ENCODE data around the gene NEURL3.
"Not testable (repeated sequence)": the region's sequence is repeated elsewhere in the genome, so short reads cannot be mapped to it uniquely, and the experiment has no call there.

NEURL3 gene, protein sequence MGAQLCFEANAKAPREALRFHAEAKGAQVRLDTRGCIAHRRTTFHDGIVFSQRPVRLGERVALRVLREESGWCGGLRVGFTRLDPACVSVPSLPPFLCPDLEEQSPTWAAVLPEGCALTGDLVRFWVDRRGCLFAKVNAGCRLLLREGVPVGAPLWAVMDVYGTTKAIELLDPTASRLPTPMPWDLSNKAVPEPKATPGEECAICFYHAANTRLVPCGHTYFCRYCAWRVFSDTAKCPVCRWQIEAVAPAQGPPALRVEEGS

DNA sequence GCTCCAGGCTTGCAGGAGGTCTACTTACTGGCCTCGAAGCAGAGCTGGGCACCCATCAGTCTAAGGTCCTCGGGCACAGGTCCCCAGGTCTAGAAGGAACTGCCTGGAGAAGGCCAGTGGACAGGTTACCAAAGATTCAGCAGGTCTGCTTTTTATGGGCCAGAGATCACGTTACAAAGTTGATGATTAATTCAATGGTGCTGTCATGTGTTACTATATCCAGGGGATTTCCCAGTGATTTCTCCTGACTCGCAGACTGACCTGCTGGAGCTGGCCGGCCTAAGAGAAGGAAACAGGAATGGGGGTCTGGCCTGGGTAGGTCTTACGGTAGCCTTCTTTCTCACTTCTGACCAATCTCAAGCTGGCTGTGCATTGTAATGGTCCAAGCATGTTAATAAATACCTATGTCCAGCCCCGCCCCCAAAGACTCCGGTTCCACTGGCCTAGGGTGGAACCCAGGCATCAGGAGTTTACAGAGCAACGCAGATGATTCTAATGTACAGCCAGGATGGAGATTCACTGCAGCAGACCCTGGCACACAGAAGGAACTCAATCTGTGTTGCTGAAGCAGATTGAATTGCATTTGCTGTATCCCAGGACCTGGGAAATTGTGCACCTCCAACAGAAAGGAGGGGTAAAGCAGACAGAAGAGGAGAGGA is at the start of gene NEURL3:
TSS of gene NEURL3 (minus strand) at position 127 of the 659 bp plus-strand sequence. CDS start at position 56, 71 bp downstream.
- DNase-seq = no peak

DNA sequence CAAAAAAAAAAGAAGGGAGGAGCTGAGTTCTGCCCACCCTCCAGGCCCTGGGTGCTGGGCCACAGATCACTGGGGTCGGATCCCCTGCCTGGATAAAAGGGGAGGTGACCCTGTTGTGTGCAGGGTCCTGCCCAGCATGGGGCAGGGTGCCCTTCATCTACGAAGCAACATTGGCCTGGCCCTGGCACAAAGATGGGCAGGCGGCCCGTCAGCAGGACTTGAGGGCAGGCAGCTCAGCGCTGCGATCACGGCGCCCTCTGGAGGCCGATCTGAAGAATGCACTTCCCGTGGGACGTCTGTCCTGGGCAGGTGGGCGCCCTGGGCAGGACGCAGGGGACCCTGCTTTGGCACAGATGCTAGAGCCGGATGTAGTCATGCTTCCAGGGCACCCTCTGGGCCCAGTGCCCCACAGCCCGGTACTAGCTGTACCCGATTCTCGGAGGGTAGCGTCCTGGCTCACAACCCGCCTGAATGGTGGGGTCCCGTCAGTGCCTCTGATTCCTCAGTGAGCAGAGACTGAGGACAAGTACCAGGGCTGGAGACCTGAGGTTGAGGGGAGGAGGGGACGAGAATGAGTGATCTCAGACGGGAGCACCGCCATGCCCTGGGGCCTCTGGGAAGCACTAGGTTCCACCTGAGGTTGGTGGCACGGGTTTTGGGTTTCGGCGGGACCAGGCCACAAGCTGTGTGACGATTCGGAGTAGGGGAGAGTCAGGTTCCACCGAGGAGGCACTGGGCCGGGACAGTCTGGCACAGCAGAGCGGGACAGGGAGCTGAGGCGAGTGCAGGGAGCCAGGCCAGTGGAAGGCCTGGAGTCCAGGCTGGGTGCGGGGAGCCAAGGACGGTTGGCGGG is 49.4 kb upstream of the NEURL3 start:
- DNase-seq = peak in 42 of 56 donors; percentile 8 to 80 (median 46)

DNA sequence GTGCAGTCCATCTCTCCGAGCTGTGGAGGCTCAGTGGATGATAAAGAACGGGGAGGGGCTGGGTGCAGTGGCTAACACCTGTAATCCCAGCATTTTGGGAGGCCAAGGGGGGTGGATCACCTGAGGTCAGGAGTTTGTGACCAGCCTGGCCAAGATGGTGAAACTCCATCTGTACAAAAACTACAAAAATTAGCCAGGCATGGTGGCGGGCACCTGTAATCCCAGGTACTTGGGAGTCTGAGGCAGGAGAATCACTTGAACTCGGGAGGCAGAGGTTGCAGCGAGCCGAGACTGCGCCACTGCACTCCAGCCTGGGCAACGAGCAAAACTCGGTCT is 48.8 kb upstream of the NEURL3 start:
- not testable (repeated sequence) for DNase-seq

DNA sequence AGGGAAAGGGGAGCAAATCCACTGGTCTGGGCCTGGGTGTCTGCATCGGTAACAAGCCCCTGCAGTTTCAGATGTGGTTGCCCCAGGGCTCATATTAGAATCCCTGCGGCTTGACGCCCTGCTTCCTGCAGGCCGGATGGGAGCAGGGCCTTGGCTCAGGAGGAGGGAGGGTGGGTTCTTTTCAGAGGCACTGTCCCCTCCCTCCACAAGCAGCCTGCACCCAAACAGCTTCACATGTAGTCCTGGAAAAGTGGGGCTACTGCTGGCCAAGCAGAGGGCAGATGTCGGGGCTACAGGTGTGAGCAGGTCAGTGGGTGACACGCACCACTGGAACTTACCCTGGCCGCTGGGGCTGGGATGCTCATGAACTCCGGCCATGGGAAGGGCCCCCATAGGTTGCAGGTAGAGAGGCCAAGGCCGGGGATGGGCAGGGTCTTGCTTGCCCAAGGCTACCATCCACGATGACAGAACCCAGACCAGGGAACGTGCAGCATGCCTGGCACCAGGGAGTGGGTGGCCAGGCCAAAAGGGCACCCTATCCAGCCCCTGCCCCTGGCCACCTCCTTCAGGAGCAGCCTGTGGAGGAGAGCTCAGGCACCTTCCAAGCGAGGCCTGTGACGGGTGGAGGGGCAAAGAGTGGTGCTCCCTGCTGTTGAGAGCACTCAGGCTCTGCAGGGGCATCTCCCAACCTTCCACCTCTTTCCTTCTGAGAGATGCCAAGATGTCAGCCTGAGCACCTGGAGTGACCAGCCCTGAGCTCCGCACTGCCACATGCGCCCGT is 48.2 kb upstream of the NEURL3 start:
- DNase-seq = no peak

DNA sequence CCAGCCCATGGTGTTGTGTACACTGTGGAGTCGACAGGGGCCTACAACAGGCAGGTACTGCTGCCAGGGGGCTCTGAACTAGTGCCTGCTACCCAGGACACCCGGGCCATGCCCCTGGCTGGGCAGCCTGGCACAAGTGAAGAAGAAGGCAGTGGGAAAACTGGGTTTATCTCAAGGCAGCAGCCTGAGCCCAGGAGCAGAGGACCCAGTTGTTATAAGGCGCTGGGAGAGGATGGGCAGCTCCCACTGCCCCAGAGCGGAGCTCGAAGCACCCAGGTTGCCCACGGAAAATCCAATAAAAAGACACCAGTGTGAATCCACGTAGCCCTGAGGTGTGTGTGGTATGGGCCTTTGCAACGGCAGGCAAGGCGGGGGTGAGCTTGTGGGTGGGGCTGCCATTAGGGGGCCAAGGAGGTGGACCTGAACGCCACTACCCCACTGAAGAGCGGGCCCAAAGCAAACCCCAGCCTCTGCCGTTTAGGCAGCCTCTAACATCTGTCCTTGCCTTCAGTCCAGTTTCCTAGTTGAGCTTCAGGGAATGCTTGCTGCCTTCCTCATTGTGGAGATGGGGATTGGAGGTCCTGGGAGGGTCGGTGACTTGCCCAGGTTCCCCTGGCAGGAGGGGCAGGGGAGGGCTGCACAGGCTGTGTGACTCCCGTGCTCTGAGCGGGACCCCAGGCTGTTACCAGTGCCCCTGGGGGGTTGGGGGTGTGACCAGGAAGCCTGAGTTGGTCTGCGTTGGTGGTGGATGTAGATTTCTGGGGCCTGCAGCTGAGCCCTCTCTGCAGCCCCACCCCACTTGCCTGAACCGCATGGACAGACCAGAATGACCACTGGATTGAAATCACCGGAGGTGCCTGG is 47.4 kb upstream of the NEURL3 start:
- no peak for DNase-seq

DNA sequence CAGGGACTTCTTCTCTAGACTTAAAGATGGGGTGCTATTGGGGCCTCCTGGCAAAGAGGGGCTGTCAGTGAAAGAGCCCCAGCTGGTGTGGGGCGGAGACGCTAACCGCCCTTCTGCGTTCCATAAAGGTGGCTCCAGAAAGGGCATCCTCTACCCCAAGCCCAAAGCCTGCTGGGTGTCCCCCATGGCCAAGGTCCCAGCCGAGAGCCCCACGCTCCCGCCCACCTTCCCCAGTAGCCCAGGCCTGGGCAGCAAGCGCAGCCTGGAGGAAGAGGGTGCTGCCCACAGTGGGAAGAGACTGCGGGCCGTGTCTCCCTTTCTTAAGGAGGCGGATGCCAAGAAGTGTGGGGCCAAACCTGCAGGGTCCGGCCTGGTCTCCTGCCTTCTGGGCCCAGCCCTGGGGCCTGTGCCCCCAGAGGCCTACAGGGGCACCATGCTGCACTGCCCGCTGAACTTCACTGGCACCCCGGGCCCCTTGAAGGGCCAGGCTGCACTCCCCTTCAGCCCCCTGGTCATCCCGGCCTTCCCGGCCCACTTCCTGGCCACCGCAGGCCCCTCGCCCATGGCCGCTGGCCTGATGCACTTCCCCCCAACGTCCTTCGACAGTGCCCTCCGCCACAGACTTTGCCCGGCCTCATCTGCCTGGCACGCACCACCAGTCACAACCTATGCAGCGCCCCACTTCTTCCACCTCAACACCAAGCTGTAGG is 46.6 kb upstream of the NEURL3 start:
- no peak for DNase-seq

DNA sequence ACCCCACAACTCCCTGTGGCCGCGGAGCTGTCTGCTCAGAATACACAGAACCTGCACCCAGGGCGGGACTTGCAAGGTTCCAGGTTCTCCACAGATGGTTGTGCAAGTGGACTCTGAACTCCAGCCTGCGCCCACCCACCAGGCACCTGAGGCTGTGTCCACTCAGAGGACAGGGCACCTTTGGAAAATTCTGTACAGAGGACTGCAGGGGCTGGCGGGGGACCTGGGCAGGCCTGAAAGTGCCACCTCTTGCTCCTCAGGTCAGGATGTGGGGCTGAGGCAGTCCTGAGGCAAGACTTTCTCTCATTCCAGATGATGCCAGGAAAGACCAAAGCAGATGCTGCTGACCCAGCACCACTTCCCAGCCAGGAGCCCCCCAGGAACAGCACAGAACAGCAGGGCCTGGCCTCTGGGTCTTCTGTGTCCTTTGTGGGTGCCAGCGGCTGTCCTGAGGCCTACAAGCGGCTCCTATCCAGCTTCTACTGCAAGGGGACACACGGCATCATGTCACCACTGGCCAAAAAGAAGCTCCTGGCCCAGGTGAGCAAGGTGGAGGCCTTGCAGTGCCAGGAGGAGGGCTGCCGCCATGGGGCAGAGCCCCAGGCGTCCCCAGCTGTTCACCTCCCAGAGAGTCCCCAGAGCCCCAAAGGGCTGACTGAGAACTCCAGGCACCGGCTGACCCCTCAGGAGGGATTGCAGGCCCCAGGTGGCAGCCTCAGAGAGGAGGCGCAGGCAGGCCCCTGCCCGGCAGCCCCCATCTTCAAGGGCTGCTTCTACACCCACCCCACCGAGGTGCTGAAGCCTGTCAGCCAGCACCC is 45.8 kb upstream of the NEURL3 start:
- DNase-seq = no peak

DNA sequence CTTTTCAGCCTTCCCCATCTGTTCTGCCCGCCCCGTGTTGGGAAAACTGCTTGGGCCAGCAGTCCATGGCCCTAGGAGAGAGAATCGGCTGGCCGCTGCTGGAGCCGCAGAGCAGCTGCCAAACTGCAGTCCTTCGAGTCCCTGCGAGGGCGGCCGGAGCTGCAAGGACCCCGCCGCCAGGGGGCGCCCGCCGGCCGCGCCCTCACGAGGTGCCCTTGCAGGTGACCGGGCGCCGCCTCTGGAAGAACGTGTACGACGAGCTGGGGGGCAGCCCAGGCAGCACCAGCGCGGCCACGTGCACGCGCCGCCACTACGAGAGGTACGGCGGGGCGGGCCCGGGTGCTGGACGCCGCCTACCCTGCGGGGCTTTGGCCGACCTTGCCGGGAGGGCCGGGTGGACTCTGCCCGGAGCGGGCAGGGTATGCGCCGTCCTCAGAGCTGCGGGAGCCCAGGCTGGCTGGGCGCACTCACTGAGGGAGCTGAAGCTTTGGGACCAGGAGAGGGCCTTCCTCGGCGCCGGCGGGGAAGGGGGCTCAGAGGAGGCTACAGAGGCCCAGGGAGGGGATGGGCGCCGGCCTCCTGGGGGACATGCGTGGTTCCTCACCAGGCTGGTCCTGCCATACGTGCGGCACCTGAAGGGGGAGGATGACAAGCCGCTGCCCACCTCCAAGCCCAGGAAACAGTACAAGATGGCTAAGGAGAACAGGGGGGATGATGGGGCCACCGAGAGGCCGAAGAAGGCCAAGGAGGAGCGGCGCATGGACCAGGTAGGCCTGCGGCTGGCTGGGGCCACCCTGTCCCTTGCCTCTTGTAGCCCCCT is 45.0 kb upstream of the NEURL3 start:
- no peak for DNase-seq

DNA sequence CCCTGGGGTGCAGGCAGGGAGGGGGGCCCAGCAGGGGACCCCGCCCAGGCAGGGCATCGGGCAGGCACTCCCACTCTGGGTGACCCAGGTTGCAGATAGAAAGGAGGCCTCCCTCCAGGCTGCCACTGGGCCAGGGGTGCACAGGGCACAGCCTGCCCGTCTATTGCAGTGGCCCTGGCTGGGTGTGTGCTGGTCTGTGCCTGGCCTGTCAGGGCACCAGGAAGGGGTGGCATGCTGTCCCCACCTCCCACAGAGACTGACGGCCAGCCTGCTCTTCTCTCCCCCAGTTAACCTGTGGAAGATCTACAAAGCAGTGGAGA is 44.3 kb upstream of the NEURL3 start:
- no peak for DNase-seq

DNA sequence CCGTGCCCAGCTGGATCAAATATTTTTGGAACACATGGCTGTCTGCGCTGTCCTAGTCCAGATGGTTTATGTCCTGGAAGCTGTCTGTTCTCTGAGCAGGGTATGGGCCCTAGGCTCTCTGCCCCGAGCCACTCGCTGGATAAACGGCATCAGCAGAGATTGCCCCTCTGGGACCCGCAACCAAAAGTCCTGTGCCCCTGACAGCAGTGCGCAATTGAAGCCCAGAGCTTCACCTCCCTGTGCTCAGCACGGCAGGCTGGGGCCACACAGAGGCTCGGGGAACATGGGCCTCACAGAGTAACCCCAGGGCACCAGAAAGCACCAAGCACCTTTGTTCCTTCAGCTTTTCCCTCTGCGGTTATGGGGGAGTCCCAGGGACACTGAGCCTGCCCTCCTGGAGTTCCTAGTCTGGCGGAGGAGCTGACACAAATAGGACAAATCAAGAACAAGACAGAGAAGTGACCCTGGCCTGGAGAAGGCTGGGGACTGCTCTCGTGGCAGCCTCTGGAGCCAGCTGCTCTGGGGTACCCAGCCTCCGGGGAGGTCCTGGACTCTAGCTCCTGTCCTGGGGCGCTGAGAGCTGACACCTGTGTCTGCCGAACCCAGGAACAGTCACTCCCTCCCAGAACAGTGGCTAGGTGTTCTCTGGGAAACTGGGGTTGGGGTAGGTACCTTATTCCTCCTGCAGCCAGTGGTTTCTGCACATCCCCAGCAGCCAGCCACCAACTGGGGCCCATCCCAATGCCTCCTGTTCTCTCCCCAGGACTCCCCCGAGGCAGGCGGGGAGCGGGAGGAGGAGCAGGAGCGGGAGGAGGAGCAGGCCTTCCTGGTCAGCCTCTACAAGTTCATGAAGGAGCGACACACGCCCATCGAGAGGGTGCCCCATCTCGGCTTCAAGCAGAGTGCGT is 43.7 kb upstream of the NEURL3 start:
- DNase-seq = no peak

DNA sequence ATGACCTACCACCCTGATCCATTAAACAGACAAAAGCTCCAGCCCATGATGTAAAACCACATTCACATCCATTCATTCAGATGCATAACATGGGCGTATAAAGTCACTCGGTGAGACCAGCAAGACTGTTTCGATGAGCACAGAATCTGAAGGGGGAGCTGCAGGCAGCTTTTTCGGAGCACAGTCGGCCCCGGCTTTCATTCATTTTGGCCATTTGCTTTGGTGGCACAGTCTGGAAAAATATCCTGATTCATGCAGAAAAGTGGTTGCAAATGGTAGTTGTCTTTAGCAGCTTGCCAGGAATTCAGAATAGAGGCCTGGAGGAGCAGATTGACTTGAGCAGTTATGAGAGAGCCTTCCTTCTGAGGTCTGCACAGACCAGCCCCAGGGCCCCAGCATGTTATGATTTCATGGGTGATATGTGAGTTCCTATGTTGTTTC is 42.6 kb upstream of the NEURL3 start:
- DNase-seq = peak in 6 of 56 donors; percentile 9 to 43 (median 25)

DNA sequence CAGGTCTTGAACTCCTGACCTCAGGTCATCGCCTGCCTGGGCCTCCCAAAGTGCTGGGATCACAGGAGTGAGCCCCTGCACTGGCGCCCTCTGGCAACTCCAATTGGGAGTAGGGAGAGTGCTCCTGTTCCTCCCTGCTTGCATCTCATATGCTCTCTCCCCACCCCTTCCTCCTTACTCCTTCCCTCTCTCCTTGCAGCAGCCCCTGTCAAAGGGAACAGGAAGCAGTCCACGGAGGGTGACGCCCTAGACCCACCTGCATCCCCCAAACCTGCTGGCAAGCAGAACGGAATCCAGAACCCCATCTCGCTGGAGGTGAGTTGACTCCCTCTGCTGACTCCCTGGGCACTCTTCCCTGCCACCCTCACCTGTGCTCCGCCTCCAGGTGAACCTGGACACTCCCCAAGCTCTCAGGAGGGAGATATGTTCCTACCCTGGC is 42.1 kb upstream of the NEURL3 start:
- DNase-seq = no peak

DNA sequence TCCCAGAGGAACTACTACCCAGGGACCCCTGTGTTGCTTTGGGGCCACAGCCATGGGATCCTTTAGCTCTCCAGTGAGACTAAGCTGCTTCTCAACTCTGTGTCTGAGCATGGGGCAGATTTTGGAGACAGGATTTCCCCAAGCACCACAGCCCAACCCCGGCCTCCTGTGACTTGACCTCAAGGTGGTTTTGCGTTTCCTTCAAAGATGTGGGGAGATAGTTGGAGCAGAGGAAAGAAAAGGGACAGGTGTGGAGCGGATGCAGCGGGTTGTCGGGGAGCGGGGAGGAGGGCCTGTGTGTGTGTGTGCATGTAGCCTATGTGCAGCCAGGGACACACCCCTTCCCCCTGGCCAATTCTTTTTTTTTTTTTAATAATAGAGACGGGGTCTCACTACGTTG is 41.6 kb upstream of the NEURL3 start:
- DNase-seq = no peak

DNA sequence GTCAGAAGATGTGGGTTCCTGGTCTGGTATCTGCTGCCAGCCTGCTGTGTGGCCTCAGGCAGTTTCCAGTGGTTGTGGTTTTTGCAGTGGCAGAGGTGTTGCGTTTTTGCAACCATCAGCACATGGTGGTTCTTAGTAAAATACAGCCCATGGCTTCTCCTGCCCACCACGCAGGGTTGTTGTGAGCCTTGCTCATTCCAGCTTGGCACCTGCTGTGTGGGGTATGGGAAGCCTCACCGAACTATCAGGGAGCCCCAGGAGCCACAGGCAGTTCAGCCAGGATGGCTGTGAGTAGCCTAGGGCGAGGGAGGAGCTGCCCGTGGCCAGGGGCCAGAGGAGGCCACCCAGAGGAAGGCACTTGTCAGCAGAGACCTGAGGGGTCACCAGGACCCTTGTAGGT is 41.2 kb upstream of the NEURL3 start:
- DNase-seq = no peak

DNA sequence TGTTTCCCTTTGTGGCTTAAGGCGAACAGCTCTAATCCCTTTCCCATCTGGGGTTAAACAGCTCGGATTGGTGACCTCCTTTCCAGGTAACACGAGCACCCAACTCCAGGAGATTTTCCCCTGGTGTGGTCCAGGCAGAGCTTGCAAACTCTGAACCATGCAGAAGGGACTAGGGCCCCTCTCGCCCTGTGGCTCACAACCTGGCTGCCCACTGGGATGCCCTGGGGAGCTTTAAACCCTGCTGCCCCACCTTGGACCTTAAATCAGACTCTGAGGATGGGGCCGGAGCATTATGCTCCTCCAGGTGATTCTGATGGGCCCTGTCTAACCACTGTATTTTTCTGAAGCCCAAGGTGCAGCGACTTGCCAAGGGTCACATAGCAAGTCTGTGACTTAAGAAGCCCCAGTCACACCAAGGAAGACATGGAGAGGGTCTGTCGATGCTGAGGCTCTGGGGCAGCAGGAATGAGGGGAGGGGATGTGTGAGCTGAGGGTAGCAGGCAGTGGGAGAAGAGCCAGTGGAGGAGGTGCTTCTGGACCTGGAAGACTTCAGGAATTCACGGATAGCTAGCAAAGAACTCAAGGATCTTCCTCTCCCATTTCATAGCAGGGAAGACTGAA is 37.3 kb upstream of the NEURL3 start:
- no peak for DNase-seq

DNA sequence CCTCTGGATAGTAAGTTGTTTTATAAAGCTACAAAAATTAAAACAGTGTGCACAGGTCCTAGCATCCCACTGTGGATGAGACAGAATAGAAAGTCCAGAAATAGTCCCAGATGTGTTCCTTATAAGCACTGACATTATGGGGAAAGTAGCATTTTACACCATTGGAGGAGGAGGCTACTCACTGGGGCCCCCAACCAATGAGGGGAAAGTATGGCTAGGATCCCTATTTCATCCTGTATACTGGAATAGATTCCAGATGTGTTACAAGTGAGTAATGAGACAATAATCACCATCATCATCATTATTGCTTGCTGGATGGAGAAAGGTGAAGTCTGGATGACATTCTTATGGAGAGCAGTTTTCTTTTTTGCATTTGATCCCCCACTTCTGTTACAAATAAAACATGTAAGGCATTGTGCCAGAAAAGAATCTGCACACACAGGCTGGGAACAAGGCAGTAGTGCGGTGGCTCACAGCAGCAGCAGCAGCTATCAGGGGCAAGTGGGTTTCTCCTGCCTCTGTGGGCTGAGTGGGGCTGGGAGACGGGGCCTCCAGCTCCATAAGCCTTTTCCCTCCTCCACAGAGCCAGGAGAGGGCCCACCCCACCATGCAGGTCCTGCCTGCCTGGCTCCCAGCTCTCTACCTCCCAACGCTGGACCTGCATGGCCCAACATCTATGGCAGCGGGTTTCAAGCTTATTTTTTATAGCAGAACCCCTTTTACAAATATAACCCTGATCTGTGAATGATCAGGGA is 36.4 kb upstream of the NEURL3 start:
- DNase-seq = no peak
